Erythroblast (primary cell): ENCODE results near the gene SLC3A2.

Experiments
- GATA1 ChIP-seq: IDR thresholded peaks from 2 replicates; pipeline ENCODE4 v1.6.1; 2011; ENCODE audit warnings: low read depth, mild to moderate bottlenecking, control low read depth, low read length, moderate library complexity
- POLR2A ChIP-seq: IDR thresholded peaks from 2 replicates; pipeline ENCODE4 v1.6.1; 2011; ENCODE audit warnings: mild to moderate bottlenecking, low read length

DNA sequence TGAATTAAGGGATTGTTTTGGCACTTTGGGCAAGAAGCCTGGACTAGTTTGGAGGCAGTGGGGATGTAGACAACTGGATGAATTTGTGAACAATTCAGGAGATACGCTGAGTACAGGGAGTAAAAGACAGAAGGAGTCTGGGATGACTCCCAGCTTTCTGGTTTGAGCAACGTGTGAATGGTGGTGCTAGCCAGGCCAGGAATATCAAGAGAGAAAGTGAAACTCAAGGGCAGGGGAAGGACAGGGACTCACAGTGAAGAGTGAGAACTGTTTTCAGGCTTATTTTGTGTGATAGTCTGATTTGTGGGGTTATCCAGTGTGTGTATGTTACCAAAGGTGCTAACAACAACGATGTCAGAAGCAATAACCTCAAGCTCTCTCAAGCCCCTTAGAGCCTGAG is 24.6 kb downstream of the SLC3A2 start:
- TF ChIP-seq POLR2A (no peak), GATA1 (no peak)
